Heart right ventricle (tissue), 16 donors: Measurements from ENCODE around the gene TEX29. TPM values are rescaled to one million over a fixed set of nuclear protein-coding genes. Genes with fewer than 3 reads are reported as not detected.

Experiments used
- ATAC-seq, 8 donors: fragments of 200-7000 bp; cut with Tn5 transposase; one replicate each; pipeline ENCODE4 v1.9.1; 2020; ENCODE audit warnings: mild to moderate bottlenecking in 8 of 8, moderate library complexity in 8 of 8, moderate number of reproducible peaks in 1 of 8
- DNase-seq, 2 donors: peaks; one replicate each; pipeline ENCODE4 v3.0.0-alpha.2; 2020
- H3K27ac ChIP-seq, 10 donors: fragments of 200-600 bp; sonication (generic) in 2 of 10; one replicate each; pipeline versions ENCODE4 v1.5.0 to v1.8.0; 2020 to 2022; ENCODE audit warnings: mild to moderate bottlenecking in 3 of 10
- H3K27me3 ChIP-seq, 7 donors: fragments of 200-600 bp; one replicate each; pipeline ENCODE4 v1.8.0; 2021 to 2022; ENCODE audit warnings: mild to moderate bottlenecking in 2 of 7
- H3K36me3 ChIP-seq, 9 donors: fragments of 200-600 bp; sonication (generic) in 1 of 9; one replicate each; pipeline versions ENCODE4 v1.5.0 to v1.8.0; 2020 to 2022; ENCODE audit warnings: mild to moderate bottlenecking in 2 of 9
- H3K4me1 ChIP-seq, 9 donors: fragments of 200-600 bp; sonication (generic) in 1 of 9; one replicate each; pipeline versions ENCODE4 v1.5.0 to v1.8.0; 2020 to 2022; ENCODE audit warnings: mild to moderate bottlenecking in 4 of 9
- H3K4me3 ChIP-seq, 10 donors: fragments of 200-600 bp; sonication (generic) in 2 of 10; one replicate each; pipeline versions ENCODE4 v1.5.0 to v1.8.0; 2020 to 2022; ENCODE audit warnings: mild to moderate bottlenecking in 7 of 10, moderate library complexity in 2 of 10
- H3K9me3 ChIP-seq, 11 donors: fragments of 200-600 bp in 10 of 11; sonication (generic) in 2 of 11; one replicate each; pipeline versions ENCODE4 v1.5.0 to v1.8.0; 2013 to 2022; ENCODE audit warnings: mild to moderate bottlenecking in 2 of 11, control low read depth in 1 of 11, moderate library complexity in 1 of 11
- WGBS, 2 donors: extraction: QIAGEN DNeasy Blood & Tissue Kit; methylation state at CpG; one replicate each; pipeline ENCODE4 v1.1.7; 2013; ENCODE audit warnings: inconsistent platforms in 1 of 2; 5-methylcytosine and 5-hydroxymethylcytosine counted together
- intact Hi-C, 10 donors: fragments of 100-400 bp; cut with DNase I; formaldehyde crosslinking; loops; one replicate each; pipeline versions ENCODE4 v1.11.1 to v1.14.2; 2022
- polyA plus RNA-seq, 2 donors: library from polyadenylated mRNA; stranded (reverse); fragments of 200-250 nt; gene quantifications; one replicate each; pipeline ENCODE4 v1.2.3, GENCODE V29; 2013
- total RNA-seq, 10 donors: library from RNA; stranded (reverse); fragmentation: NEBNext Ultra II Directional in 3 of 10; extraction: Animal tissue kit (Norgen Biotek cat#: 25700) in 3 of 10; gene quantifications; one replicate each; pipeline versions ENCODE4 v1.2.1 to v1.2.4, GENCODE V29; 2021 to 2023
- TF ChIP-seq, protein P1 (sequence below), 9 donors: fragments of 200-600 bp; sonication (generic) in 2 of 9; IDR thresholded peaks; one replicate each; pipeline versions ENCODE4 v1.5.0 to v1.8.0; 2021 to 2022; ENCODE audit warnings: antibody characterized with exemption in 9 of 9, mild to moderate bottlenecking in 5 of 9, moderate library complexity in 1 of 9
- donor health status: Arrhythmogenic right ventricular cardiomyopathy.
- donor health status: ischemic (EF 13 %, LVEDD 7.1; RV severe dilation, severe dysfunction).
- donor health status: healthy with polysubstance abuse.
- donor health status: DM: no; HTN: yes; CAD: no.
- donor health status: DM: no; HTN: no; CAD: no.
- donor health status: ischemic (EF 25% LVEDD 6.9; RV normal size, moderate dysfunction).
- donor health status: ischemic (EF 25% LVEDD 5.7; RV mildly dilated, moderate dysfunction).
- donor health status: healthy.
- donor health status: DM: yes; HTN: yes; CAD: no.
- donor health status: Ischemic cardiomyopathy.
- donor health status: ischemic (EF 35%, LVEDD 5.7; RV mildly dilated, moderate dysfunction).
- donor health status: nonischemic (EF 11% LVEDD 7.7; RV severe dilation, severe dysfunction).
- donor health status: DM: yes; HTN: yes; CAD: no.
- donor health status: PGD.
- donor health status: ischemic (EF 29% LVEDD 5.4; RV normal size, mild dysfunction).
- donor health status: nonischemic (EF 23%, LVEDD 6.1; RV moderate dilation, normal function).

Gene TEX29
- total and polyA plus RNA-seq, 12 donors: 0.22 to 1.1 (median 0.42) TPM; not detected in 6

DNA sequence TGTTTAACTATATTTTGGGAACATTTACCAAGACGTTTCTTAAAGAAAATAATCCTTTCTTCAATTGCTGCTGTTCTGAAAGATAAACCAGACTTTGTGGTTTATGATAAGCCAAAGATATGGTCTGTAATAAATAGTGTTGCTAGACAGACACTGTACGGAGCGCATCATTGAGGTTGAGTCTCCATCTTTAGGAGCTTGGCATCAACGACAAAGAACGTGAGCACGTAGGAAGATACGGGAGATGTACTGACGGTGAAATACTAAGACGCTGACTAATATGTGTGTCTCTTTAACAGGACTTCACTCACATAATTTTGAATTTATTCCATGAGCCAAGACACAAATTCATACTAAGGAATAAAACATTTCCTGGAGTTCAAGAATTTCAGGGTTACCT lies 16.2 kb downstream of the TEX29 start:
- no peak overlapping the region for H3K4me3 ChIP-seq
- H3K9me3 ChIP-seq: peaks cover 0 to 11% (median 0%) of the 10 kb centered on the region in 11 donors
- peaks cover 0 to 7% (median 0%) of the 10 kb centered on the region in 9 donors for H3K4me1 ChIP-seq
- intact Hi-C loops: no loop called here
- 86 to 92% methylated on average over 9 of the region's 9 CpGs for WGBS, 2 donors
- DNase-seq (no peak), ATAC-seq (no peak)
- no peaks in the 10 kb centered on the region for H3K27me3 ChIP-seq
- TF ChIP-seq, protein P1, sequence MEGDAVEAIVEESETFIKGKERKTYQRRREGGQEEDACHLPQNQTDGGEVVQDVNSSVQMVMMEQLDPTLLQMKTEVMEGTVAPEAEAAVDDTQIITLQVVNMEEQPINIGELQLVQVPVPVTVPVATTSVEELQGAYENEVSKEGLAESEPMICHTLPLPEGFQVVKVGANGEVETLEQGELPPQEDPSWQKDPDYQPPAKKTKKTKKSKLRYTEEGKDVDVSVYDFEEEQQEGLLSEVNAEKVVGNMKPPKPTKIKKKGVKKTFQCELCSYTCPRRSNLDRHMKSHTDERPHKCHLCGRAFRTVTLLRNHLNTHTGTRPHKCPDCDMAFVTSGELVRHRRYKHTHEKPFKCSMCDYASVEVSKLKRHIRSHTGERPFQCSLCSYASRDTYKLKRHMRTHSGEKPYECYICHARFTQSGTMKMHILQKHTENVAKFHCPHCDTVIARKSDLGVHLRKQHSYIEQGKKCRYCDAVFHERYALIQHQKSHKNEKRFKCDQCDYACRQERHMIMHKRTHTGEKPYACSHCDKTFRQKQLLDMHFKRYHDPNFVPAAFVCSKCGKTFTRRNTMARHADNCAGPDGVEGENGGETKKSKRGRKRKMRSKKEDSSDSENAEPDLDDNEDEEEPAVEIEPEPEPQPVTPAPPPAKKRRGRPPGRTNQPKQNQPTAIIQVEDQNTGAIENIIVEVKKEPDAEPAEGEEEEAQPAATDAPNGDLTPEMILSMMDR (IDR thresholded peaks at IDR 0.05): no peak
- H3K27ac ChIP-seq: no peak overlapping the region
- no peaks in the 10 kb centered on the region for H3K36me3 ChIP-seq

DNA sequence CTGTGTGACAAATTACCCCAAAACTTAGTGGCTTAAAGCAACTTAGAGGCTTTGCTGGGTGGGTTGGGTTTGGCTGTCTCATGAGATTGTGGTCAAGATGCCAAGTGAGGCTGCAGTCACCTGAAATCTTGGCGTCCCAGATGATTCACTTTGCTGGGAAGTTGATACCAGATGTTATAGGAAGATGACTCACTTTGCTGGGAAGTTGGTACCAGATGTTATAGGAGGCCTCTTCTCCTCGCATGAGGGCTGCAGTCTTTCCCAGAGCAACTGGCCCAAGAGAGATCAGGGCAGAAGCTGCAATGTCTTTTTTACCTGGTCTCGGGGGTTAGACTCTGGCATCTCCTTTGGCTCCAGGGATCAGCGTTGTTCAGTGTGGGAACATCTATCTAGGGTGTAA lies 16.8 kb downstream of the TEX29 start:
- TF ChIP-seq, protein P1 (IDR thresholded peaks at IDR 0.05): no peak
- intact Hi-C loops: no loop called here
- Histone ChIP-seq H3K27ac (no peak overlapping the region), H3K27me3 (no peaks in the 10 kb centered on the region), H3K9me3 (peaks cover 0 to 11% (median 0%) of the 10 kb centered on the region in 11 donors), H3K36me3 (no peaks in the 10 kb centered on the region), H3K4me1 (peaks cover 0 to 7% (median 0%) of the 10 kb centered on the region in 9 donors), H3K4me3 (no peak overlapping the region)
- DNase-seq (peak in 1 of 2 donors; percentile 0), ATAC-seq (no peak)
- 83 to 85% methylated on average over 4 of the region's 4 CpGs for WGBS, 2 donors

DNA sequence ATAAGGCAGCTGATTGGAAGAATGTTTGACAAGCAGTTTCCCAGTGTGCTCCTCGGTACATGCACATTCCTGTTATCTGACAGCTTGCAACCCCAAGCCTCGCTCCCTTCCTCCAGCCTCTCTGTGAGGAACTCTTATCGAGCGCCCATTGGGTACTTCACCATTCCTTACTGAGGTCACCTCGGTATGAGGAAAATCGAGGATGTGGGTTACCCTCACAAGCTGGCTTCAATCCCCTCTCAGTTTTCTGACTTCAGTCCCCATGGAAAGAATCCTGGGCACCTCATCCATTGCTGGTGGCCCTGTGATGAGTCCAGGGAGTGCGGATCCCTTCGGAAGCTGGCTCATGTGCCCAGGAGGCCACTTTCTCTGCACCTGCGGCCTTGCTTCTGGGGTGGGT lies 17.3 kb downstream of the TEX29 start:
- DNase-seq (peak in 1 of 2 donors; percentile 0), ATAC-seq (no peak)
- TF ChIP-seq, protein P1 (IDR thresholded peaks at IDR 0.05): no peak
- no peaks in the 10 kb centered on the region for H3K27me3 ChIP-seq
- no peaks in the 10 kb centered on the region for H3K36me3 ChIP-seq
- H3K9me3 ChIP-seq: peaks cover 0 to 11% (median 0%) of the 10 kb centered on the region in 11 donors
- intact Hi-C loops: no loop called here
- no peak overlapping the region for H3K4me3 ChIP-seq
- peaks cover 0 to 7% (median 0%) of the 10 kb centered on the region in 9 donors for H3K4me1 ChIP-seq
- 77 to 95% methylated on average over 9 of the region's 9 CpGs for WGBS, 2 donors
- H3K27ac ChIP-seq: no peak overlapping the region

DNA sequence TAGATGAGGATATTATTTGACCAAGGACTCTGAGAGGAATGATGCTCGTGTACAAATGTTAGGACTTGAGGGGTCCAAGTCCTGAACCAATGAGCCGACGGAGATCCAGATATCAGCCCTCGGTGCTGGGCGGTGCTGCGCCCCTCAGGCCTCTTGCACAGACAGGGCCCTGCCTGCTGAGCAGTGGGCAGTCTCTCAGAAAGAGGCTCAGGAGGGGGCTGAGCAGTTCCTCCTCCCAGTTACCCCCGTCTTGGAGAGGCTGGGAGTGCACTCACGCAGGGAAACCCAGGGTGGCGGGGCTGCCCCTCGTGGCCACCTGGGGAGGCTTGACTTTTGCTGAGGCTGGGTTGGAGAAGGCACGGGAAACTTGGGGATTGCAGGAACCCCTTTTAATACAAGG lies 18.4 kb downstream of the TEX29 start:
- WGBS, 2 donors: 87% methylated on average over 11 of the region's 11 CpGs
- Histone ChIP-seq H3K36me3 (peaks cover 0 to 4% (median 0%) of the 10 kb centered on the region in 9 donors), H3K9me3 (peaks cover 0 to 4% (median 0%) of the 10 kb centered on the region in 11 donors), H3K4me3 (no peak overlapping the region), H3K27me3 (no peaks in the 10 kb centered on the region), H3K4me1 (peaks cover 0 to 7% (median 0%) of the 10 kb centered on the region in 9 donors), H3K27ac (no peak overlapping the region)
- intact Hi-C loops: no loop called here
- no peak for ATAC-seq
- peak in 1 of 2 donors; percentile 1 for DNase-seq
- TF ChIP-seq, protein P1 (IDR thresholded peaks at IDR 0.05): no peak
